Muscle of leg (tissue), 11 donors: Measurements from ENCODE around the gene NRL. TPM values are rescaled to one million over a fixed set of nuclear protein-coding genes. Genes with fewer than 3 reads are reported as not detected.

ENCODE experiments used
- DNase-seq: peaks from one replicate; pipeline ENCODE4 v3.0.0; 2013
- H3K27ac ChIP-seq: one replicate; pipeline ENCODE4 v1.5.1; 2013; ENCODE audit warnings: mild to moderate bottlenecking, low read length, control low read depth
- H3K27me3 ChIP-seq: one replicate; pipeline ENCODE4 v1.6.1; 2013; ENCODE audit warnings: low read length; ENCODE audit not compliant: control insufficient read depth, insufficient read depth
- H3K36me3 ChIP-seq: one replicate; pipeline ENCODE4 v1.6.1; 2013; ENCODE audit warnings: low read length; ENCODE audit not compliant: control insufficient read depth, insufficient read depth
- H3K4me1 ChIP-seq: one replicate; pipeline ENCODE4 v1.6.1; 2013; ENCODE audit warnings: low read length; ENCODE audit not compliant: control insufficient read depth, insufficient read depth
- H3K4me3 ChIP-seq: one replicate; pipeline ENCODE4 v1.5.1; 2013; ENCODE audit warnings: low read length, control low read depth
- H3K9me3 ChIP-seq: replicated peaks from 2 replicates; pipeline ENCODE4 v1.6.1; 2013; ENCODE audit warnings: low read depth, low read length; ENCODE audit not compliant: control insufficient read depth
- WGBS: methylation state at CpG from one replicate; pipeline ENCODE4 v1.1.5; 2013; ENCODE audit warnings: missing lambda C conversion rate; ENCODE audit not compliant: insufficient coverage; 5-methylcytosine and 5-hydroxymethylcytosine counted together
- polyA plus RNA-seq, 8 donors: library from polyadenylated mRNA; unstranded; fragments of 120-200 nt; gene quantifications; one replicate each; pipeline versions ENCODE4 v1.2.1 to v1.2.3, GENCODE V29; 2013; ENCODE audit warnings: inconsistent platforms in 1 of 8, low replicate concordance in 1 of 8; ENCODE audit not compliant: insufficient read length in 8 of 8, insufficient read depth in 1 of 8
- total RNA-seq: library from RNA; stranded (reverse); fragments of 120-200 nt; gene quantifications from one replicate; pipeline ENCODE4 v1.2.4, GENCODE V29; 2013

NRL gene
- total and polyA plus RNA-seq, 9 donors: 0.96 to 2.2 (median 1.8) TPM

DNA sequence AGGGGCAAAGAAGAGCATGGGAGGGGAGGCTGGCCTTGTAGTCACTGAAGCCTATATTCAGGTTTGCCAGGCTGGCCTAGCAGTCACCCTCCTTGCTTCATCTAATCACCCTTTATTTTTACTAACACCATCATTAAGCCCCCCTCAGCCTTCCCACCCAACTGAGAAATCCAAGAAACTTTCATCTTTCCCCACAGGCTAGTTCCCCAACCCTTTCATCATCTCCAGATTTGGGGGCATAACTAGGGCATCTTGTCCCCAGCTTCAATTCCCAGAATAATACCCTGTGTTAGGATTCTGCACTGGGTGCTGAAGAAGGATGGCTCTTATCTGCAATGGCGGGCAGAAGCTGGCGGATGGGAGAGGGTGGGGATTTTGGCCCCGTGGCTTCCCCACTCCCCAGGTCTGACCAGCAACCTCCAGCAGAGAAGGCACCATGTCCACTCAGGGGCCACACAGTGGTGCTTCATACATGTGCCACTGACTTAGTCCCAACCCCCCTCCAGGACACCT lies 13.7 kb downstream of the NRL start:
- no peak overlapping the region for H3K4me3 ChIP-seq
- 40% methylated on average over 1 of the region's 3 CpGs for WGBS
- no peak overlapping the region for H3K27ac ChIP-seq
- H3K36me3 ChIP-seq: peaks cover 15% of the 10 kb centered on the region
- H3K27me3 ChIP-seq: no peaks in the 10 kb centered on the region
- H3K9me3 ChIP-seq: no peaks in the 10 kb centered on the region
- H3K4me1 ChIP-seq: no peaks in the 10 kb centered on the region
- no peak for DNase-seq

DNA sequence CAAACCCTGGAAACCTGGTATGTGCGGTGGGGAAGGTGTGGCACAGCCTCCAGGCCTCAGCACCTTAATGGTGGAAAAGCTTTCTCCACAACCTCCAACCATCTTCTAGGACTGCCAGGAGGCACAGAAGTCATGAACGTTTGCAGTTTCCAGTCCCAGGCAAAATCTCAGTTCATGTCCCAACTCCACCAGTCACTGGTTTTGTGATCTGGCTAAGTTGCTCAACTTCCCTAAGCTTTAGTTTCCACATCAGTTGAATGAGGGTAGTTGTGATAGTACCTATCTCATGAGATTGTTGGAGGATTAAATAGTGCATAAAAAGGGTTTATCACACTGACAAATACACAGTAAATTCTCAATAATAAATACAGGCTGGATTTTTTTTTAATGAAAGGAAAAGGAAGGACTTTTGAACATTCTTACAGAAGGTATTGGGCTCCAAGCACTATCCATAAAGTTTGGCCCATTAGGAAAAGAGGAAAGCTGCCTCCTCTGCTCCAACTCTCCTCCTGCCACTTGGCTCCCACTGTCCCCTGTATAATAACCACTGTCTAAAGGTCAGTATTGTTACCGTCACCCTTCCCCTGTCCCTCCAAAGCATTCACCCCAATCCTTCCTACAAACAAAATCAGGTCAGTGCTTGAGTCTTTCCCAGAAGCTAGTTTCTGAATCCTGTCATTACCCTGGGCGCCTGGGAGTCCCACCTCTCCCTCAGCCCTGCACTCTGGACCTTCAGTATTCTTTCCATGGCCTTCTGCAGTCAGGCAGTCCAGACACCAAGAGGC lies 14.4 kb downstream of the NRL start:
- no peak for DNase-seq
- Histone ChIP-seq H3K9me3 (no peaks in the 10 kb centered on the region), H3K27me3 (no peaks in the 10 kb centered on the region), H3K4me1 (peaks cover 4% of the 10 kb centered on the region), H3K4me3 (no peak overlapping the region), H3K27ac (no peak overlapping the region), H3K36me3 (peaks cover 15% of the 10 kb centered on the region)
- 81% methylated on average over 3 of the region's 4 CpGs for WGBS

DNA sequence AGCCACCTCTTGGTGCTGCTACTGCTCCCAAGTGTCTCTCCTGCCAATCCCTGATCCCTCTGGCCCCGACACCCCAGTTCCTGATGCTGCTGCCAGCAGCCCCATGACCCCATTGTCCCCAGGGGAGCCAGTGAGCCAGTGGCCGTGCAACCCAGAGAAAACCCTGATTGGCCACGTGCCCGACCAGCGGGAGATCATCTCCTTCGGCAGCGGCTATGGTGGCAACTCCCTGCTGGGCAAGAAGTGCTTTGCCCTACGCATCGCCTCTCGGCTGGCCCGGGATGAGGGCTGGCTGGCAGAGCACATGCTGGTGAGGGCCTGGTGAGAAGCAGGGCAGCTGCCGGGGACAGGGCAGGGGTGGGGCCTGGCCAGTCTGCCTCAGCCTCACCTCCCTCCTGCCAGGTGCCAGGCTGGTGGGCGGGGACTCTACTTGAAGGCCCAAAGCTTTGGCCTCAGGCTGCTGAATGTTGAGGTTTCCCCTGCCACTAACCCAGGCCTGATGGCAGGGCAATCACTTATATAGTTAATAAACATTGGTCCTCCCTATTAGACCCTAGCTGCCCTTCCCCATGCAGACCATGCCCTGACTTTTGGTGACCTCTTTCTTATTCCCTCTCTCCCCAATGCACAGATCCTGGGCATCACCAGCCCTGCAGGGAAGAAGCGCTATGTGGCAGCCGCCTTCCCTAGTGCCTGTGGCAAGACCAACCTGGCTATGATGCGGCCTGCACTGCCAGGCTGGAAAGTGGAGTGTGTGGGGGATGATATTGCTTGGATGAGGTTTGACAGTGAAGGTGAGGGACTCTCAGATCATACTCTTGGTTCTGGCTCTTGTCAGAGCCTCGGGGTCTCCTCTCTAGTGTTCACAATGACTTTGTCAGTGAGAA lies 15.6 kb downstream of the NRL start:
- Histone ChIP-seq H3K4me3 (no peak overlapping the region), H3K27ac (no peak overlapping the region), H3K9me3 (no peaks in the 10 kb centered on the region), H3K27me3 (no peaks in the 10 kb centered on the region), H3K36me3 (peaks cover 15% of the 10 kb centered on the region), H3K4me1 (peaks cover 14% of the 10 kb centered on the region)
- DNase-seq: no peak
- 81% methylated on average over 13 of the region's 17 CpGs for WGBS

DNA sequence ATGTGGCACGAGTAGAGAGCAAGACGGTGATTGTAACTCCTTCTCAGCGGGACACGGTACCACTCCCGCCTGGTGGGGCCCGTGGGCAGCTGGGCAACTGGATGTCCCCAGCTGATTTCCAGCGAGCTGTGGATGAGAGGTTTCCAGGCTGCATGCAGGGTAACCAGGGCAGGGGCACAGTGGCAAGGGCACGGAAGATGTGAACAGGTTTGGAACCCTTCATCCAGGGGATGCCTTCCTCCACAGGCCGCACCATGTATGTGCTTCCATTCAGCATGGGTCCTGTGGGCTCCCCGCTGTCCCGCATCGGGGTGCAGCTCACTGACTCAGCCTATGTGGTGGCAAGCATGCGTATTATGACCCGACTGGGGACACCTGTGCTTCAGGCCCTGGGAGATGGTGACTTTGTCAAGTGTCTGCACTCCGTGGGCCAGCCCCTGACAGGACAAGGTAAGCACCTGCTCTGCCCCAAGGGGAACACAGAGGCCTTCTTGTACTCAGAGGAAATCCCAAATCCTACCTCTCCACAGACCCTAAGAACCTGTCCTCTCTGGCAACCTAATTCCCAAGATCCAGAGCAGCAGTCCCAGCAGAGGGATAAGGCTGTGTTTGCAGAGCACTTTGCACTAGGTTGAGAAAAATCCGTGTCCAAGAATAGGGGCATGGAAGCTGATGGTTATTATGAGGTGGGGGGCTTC lies 16.4 kb downstream of the NRL start:
- WGBS: 92% methylated on average over 15 of the region's 16 CpGs
- H3K4me3 ChIP-seq: no peak overlapping the region
- peaks cover 10% of the 10 kb centered on the region for H3K36me3 ChIP-seq
- H3K4me1 ChIP-seq: peaks cover 21% of the 10 kb centered on the region
- H3K27ac ChIP-seq: no peak overlapping the region
- no peak for DNase-seq
- no peaks in the 10 kb centered on the region for H3K9me3 ChIP-seq
- no peaks in the 10 kb centered on the region for H3K27me3 ChIP-seq

DNA sequence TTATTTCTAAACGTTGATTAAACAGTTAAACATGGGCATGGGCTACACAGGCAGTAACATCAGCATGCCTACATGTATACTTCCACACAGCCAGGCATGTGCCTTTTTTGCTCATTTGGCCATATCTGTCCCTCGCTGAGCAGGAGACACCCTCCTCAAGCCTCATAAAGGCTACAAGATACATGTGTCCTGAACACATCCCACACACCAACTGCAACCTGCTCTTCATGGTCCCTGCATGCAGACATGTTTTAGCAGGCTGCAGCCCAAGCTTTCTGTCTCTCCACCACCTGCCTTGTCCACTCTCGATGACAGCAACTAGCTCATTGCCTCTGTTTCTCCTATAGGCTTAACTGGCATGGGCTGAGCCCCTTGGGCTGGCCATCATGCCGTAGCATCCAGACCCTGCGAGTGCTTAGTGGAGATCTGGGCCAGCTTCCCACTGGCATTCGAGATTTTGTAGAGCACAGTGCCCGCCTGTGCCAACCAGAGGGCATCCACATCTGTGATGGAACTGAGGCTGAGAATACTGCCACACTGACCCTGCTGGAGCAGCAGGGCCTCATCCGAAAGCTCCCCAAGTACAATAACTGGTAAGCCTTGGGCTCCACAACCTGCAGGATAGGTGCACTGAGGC lies 18.1 kb downstream of the NRL start:
- H3K36me3 ChIP-seq: peaks cover 7% of the 10 kb centered on the region
- H3K27me3 ChIP-seq: no peaks in the 10 kb centered on the region
- whole genome bisulfite sequencing: 92% methylated on average over 8 of the region's 8 CpGs
- no peak overlapping the region for H3K4me3 ChIP-seq
- H3K27ac ChIP-seq: no peak overlapping the region
- no peak for DNase-seq
- H3K9me3 ChIP-seq: no peaks in the 10 kb centered on the region
- H3K4me1 ChIP-seq: peaks cover 22% of the 10 kb centered on the region

DNA sequence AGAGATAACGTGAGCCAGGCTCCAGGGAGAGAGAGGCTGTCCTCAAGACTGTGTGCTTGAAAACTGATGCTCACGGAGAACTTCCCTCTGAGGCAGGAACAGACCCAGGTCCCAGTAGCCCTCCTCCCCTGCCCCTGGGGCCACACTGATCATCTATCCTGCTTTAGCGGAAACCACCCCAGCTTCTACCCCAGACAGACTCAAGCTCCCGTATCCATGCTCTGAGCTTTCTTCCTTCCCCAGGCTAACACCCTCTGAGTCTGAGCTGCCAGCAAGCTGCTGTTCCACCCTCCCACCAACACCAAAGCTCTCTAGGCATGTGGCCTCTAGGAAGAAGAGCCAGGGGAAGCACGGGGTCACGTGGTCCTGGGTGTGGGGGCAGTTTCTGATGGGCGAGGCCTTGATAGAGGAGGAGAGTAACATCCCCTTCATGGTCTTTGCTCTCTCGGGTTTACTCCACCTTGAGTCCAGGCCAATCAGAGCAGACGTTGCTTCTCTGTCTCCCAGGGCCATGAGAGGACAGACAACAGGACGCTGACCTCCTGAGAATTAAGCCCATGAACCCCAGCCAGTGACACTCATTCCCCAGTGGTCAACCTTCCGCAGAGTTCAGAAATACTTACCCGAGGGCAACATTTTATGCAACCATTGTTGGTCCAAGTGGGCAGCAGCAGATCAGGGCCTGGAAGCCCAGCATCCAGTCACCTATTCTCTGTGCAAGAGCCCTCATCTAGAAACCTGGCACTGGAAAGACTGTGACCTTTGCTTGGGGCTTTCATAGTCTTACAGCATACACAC lies 19.3 kb downstream of the NRL start:
- Histone ChIP-seq H3K27me3 (no peaks in the 10 kb centered on the region), H3K9me3 (no peaks in the 10 kb centered on the region), H3K27ac (peak overlapping the region; percentile 77), H3K4me1 (peaks cover 22% of the 10 kb centered on the region), H3K36me3 (peaks cover 7% of the 10 kb centered on the region), H3K4me3 (peak overlapping the region; percentile 76)
- peak; percentile 41 for DNase-seq
- WGBS: 73% methylated on average over 9 of the region's 12 CpGs

DNA sequence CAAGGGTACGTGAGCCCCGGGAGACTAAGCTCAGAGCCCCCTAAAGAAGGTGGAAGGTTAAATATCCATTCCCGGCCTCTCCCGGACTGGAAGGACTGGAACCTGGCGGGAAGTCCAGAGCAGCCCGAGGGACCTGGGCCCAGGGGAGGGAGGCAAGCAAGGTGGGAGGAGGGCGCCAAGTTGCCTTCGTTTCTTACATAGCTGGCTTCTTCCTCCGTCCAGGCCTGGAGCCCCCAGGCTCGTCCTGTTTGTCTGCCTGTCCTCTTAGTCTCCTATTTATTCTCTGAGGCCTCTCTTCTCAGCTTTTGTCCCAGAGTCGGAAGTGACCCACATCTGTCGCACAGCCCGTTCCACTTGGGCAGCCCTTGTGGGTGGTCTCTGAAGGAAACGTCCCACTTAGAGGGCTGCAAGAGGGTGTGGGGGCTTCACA lies 19.9 kb downstream of the NRL start:
- 2% methylated on average over 7 of the region's 14 CpGs for WGBS
- peak overlapping the region; percentile 77 for H3K27ac ChIP-seq

DNA sequence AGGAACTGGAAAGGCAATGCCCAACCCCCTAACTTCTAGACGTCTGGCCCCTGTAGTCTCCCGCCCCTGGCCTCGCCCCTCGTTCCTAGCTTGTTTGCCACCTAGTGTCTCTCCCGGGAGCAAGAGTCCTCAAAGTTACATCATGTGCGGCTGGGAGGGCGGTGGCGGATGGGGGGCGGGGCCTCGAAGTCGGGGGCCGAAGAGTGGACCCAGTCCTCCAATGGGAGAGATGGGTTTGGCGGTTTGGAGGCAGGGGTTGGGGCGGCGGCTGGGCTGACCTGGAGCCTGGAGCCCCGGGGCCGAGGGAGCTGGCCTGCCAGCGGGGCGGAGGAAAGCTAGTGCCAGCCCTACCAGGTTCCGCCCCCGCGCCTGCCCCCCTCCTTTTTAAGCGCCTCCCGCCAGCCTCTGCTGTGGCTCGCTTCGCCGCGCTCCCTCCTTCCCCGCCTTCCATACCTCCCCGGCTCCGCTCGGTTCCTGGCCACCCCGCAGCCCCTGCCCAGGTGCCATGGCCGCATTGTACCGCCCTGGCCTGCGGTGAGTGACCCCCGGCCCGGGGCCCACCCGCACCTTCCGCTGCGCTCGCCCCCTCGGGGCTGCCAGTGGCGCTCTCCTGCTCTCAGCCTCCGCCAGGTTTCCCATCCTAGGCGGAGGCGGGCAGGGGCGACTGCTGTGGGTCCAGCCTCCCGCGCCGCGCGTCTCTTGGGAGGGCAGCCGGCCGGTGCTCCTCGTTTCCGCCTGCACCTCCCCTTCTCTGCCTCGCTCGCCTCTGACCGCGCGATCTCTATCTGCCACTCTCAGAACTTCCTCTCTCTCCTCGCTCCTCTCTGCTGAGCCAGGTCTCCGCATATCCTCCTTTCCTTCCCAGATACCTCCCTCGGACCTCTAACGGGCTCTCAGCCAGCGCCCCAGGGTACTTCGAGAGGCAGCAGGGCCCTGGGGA lies 20.6 kb downstream of the NRL start, which contains the start of gene PCK2:
PCK2 (plus strand) TSS at position 411 of the 940 bp plus-strand sequence; CDS start at position 506, 95 bp downstream.
- Histone ChIP-seq H3K4me1 (peaks cover 25% of the 10 kb centered on the region), H3K9me3 (no peaks in the 10 kb centered on the region), H3K27me3 (no peaks in the 10 kb centered on the region), H3K27ac (peak within 1 kb of the TSS; percentile 77), H3K36me3 (no peaks in the 10 kb centered on the region), H3K4me3 (peak within 1 kb of the TSS; percentile 76)
- peak; percentile 81 for DNase-seq
- WGBS: 0% methylated on average over 52 of the region's 68 CpGs

More for the DNA sequence above, 19.9 kb downstream of the NRL start:
- Histone ChIP-seq H3K4me3 (peak overlapping the region; percentile 76), H3K4me1 (peaks cover 25% of the 10 kb centered on the region), H3K27me3 (no peaks in the 10 kb centered on the region), H3K36me3 (peaks cover 3% of the 10 kb centered on the region), H3K9me3 (no peaks in the 10 kb centered on the region)
- DNase-seq: no peak
